NCI-H748 treated with DMSO at 0.1 percent for 48 hours (cell line): ENCODE data around the gene MAX.
A peak's percentile ranks its signal among the peaks of the same experiment; 100 is the strongest.

Experiments
- DNase-seq: peaks from one replicate; lab custom pipeline; 2025; lab: John Stamatoyannopoulos, UW

Gene MAX

DNA sequence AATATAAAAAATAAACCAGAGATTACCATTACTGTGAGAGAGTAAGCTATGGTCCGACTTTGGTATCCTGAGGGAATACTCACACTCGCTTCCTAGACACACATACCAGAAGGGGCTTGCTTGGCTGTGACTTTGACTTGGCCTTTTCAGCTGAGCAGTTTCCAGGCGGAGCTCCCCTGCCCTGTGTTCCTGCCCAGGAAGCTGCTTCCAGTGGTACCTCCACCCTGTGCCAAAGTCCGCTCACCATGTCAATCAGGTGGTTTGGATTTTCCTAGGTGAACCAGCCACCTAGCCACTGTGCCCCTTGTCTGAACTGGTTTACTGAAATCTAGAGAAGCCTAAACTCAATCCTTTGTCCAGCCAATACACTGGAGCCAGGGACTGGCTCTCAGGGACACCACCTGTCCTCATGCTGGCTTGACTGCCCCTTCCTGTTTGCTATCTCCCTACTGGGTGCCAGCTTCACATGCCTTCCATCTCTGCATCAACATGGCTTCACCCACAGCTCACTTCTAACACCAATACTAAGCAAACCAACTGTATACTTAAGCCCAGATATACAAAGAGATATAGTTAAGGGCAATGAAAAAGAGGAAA, 28.6 kb downstream of the MAX start:
- DNase-seq = no peak

DNA sequence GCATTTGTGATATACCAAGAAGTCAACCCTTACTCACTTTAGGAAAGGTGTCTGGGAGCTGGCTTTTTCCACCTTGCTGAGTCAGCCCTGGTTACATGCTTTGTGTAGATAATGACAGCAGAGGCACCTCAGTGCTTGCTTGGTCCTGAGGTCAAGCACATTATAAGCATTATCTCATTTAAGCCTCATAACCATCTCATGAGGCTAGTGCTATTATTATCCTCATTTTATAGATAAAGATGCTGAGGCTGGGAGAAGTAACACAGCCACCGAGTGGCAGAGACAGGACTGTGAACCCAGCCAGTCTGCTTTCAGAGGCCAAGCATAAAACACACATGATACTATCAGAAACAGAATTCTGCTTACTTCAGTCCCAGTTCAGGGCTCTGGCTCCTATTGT, 29.4 kb downstream of the MAX start:
- DNase-seq = no peak

DNA sequence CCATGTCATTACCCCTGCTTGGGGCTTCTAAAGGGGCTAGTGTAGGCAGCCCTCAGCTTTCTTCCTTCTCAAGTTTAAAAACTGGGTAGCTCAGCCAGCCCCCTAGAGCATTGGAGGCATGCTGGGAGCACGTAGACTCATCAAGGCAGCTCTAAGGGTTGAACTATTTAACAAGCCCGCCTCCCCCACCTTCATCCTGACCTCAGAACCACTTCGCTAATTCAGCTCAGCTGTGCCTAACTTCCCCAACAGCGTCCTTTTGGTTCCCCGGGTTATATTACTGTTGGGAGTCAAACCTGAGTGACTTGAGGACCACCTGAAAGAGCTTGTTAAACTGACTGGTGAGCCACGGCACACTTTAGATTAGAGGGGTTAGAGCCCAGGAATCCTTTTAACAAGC, 30.1 kb downstream of the MAX start:
- no peak for DNase-seq

DNA sequence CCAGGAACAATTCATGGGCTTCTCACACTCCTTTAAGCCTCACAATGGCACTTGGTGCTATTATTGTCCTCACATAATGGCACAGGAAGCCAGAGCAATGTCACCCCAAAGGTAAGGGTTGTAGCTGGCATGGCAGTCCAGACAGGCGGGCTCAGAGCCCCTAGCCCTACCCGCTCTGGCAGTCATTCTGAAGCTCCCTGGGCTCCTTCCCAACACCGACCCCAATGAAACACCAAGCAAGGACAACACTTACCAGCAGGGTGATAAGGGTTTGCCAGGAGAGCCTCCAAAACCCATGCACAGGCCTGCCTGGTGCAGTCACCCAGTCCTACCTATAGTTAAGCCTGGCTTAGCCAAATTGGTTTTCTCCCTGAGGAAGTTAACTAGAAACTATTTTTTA, 30.8 kb downstream of the MAX start:
- DNase-seq = no peak

DNA sequence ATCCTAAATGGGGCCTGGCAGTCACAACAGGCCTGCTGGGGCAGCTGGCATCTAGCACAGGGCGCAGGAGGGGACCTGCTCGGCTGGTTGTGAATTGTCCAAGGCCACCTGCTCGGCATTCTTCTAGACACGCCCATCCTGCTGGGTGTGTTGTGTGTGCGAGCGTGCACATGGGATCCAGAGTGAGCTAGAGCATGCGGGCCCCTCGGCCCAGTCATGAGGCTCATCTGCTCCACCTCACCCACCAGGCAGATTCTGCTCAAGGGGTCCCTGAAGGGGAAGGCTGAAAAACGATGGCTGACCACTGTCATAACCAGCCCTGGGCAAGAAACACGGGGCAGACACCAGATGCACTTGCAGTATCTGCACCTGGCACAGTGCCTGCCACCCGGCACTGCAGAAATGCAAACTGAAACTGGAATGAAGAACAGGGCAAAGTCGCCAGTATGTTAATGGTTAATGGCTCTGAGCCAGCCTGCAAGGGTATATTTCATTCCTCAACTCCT, 31.8 kb downstream of the MAX start:
- peak; percentile 71 for DNase-seq

DNA sequence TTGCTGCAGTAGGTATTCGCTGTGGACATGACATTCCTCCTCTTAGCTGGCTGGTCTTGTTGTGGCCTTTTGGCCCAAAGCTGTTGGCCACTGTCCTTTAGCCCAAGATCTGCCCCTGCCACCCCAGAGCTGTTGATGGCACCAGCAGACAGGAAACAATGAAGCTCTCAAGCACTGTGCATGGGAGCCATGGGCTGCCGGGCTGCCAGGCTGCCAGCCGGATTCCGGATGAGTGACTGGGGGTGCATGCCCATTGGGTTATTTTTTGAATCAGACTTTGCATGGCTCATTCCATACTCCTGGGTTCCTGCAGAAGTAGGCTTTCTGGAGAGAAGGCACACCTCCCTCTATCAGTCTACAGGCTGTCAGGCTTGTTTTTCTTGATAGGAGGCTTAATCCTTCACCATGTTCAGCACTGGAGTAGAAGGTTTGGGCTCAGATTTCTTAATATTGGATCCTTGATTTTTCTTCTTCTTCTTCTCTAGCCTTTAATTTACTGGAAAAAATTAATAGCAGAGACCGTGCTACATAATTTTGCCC, 32.4 kb downstream of the MAX start:
- DNase-seq = no peak

DNA sequence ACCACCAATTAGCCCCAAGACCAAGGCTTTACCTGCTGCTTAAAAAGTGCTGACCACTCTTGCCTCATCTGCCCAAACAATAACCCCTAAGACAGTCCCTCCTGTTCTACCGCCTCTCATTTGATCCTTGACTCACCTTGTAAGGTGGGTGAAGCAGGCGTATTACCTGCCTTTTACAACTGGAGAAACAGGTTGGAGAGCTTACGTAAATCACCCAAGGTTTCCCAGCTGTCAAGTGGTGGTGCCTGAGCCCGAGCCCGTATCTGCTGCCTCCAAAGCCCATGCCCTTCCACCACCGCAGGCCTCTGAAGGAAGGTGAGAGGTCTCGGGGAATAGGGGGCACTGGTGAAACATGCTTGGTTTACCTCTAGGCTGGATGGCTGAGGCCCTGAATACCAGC, 36.6 kb downstream of the MAX start:
- DNase-seq = no peak

DNA sequence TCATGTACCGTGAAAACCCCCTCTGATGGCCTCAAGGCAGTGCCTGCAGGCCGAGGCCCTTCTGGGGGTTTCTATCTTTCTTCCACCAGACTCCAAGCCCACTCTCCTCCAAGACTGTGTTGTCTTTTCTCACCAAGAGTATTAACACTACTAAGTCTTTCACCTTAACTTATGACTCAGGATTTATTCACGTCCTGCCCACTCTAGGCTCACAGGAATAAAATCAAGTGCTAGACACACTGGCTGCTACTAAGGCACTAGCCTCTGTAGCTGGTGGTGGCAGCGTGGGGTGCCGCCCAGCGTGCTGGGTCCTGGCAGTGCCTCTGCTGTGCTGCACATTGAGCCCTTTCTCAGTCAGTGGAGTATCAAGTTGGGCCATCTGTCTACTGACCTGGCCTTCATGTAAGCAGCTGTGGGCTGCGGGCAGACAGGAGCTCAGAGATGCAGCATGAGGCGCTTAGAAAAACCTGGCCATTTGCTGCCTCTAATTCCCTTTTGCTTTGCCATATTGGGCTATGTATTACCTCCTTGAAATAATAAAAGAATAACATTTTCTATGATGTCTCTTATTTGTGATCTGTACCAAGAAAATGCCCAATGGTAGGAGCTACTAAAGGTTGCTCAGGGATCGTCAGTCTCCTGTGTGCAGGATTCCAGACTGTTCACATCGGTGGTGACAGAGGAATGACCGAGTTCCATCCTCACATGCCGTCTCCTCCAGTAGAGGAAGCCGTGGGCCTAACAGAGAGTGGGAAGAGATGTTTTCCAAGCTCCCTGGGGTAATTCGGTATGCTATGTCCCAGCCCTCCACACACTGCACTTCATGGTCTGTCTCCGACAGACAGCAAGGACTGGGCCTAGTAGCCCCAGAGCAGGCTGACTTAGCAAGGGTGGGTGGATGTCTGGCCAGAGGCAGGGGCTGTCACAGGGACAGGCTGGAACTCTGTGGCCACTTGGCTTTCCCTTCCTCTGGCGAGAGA, 39.9 kb downstream of the MAX start:
- DNase-seq = no peak

DNA sequence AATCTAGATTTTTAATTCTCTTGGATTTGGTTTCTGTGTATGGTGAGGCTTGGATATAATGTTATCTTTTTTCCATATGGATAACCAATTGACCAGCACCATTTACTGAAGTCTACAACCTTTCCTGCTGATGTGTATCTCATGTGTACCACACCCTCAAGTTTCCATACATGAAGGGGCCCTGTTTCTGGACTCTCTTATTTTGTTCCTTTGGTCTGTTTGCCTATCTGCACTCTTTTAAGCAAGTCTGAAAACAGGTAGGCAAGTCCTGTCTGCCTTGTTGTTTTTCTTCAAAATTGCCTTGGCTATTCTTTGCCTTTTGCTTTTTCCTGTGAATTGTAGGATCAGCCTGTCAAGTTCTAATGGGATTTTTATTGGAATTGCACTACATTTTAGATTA, 44.6 kb downstream of the MAX start:
- DNase-seq = no peak

DNA sequence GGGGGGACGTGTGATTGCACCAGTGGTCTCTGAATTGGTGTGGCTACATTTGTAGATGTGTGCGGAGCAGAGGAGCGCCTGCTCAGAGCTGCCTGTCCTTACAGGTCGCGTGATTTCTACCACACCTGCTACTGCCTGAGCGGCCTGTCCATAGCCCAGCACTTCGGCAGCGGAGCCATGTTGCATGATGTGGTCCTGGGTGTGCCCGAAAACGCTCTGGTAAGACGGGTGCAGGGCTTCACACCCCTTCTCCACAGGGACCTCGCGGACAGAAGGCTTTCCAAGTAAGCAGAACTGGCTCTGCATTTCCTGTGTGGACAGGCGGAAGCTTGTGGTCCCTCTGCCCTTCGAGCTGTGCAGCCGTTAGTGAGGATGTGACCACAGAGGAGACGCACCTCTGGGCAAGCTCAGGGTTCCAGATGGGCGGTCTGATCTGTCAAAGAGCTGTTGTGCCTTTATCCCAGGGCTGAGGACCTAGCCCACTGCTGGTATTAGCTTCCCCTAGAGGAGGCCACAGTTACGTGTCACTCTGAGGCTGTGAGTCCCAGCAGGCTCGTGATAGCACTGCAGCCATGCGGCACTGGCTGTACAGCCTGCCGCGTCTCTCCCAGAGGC, 47.7 kb downstream of the MAX start:
- no peak for DNase-seq

DNA sequence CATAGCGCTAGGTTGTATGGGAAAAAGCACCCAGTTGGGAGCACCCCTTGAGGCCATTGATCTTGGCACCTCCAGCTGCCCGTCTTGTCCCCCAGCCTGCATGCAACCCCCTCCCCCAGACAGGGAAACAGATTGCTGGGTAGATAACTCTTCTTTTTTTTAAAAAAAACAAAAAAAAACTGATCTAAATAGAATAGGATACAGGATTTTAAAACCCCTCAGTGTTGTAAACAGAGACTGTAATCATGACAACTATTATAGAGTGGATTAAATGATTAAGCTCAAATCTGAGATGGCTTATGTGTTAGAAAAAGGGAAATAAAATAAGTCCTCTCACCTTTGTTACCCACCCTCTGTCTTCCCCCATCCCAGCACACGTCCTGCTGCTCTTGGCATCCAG, 48.9 kb downstream of the MAX start:
- DNase-seq = no peak

DNA sequence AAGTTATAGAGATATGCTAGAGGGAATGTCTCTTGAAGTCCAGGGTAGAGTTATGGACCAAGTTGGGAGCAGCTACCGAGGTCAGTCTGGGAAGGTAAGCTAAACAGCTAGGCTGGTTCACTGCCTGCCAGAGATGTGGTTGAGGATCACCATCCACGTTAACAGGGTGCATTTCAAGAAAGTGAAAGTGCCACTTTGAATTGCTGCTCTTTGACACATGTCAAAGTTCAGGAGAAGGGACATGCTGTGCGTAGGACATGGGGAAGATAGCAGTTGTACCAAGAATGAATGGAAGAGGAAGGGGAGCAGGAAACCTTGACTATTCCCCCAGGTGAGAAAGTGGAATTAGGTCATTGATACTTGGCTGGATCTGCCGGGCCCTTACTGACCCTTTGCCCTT, 49.5 kb downstream of the MAX start:
- DNase-seq = no peak

DNA sequence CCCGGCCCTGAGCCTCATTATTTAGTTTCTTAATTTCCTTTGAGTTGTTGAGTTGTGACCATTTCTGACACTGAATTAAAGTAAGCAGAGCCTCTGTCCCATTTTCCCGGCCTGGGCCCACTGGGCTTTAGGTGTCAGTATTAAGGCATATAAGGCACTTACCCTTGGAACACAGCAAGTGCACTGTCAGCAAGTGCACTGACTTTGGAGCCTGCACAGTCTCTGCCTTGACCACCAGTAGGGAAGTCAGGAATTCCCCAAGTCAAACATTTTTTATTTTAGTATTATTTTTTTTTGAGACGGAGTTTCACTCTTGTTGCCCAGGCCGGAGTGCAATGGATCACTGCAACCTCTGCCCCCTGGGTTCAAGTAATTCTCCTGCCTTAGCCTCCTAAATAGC, 56.6 kb downstream of the MAX start:
- no peak for DNase-seq

DNA sequence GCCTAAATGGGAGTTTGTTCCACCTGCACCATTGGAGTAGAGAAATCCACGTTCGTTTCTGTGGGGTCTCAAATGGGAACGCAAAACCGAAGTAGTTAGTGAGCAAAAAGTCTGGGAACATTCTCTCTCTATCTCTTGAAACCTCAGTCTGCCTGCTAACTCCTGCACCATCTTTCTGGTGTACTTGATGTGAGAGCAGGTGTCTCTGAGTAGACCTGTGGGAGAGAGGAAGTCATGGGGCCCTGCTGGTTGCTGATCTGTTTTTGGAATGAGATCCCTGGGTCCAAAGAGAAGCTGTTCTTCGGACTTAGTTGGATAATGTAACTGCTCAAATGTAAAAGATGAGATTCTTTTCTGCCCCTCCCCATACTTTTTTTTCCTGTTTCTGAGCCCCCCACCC, 57.3 kb downstream of the MAX start:
- no peak for DNase-seq

DNA sequence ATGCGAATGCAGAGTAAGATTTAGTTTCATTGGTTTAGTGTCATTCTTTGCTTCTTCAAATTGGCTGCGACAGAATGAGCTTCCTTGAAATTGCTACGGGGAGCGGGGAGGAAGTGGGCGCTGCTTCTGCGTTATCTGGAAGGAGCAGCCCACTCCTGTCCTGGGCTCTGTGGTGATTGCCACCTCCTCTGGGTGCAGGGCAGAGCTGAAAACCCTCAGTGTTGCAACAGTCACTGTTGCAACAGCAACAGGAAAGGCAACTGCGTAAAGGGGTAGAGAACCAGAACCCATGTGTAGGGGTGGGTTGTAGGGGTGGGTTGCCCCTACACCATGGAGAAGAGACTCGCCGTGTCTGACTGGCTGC, 57.7 kb downstream of the MAX start:
- no peak for DNase-seq

DNA sequence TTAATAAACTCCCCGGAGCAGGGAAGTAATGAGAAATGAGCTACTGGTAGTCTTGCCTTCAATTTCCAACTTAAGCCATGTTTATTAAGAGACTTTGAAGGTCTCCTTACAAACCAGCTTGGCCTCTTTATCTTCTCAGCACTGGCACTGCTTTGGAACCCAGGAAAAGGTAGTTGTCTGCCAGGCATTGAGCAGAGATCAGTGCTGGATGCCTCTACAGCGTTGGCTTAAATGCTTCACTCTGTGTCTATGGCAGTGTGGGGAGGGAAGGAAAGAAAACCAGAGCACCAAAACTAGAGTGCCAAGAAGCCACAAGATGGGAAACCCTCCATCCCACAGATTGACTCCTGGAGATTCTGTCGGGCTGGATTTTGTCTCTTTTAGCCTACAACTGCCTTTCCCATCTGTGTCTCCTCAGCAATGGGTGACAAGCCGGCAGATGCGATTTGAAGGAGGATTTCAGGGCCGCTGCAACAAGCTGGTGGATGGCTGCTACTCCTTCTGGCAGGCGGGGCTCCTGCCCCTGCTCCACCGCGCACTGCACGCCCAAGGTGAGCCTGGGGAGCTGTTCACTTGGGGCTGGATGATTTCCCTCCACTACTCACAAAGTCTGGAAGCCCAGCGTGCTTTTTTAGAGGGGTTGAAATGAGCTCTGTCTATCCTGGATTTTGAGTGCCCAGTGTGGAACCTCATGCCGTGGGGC, 58.3 kb downstream of the MAX start:
- DNase-seq = no peak

DNA sequence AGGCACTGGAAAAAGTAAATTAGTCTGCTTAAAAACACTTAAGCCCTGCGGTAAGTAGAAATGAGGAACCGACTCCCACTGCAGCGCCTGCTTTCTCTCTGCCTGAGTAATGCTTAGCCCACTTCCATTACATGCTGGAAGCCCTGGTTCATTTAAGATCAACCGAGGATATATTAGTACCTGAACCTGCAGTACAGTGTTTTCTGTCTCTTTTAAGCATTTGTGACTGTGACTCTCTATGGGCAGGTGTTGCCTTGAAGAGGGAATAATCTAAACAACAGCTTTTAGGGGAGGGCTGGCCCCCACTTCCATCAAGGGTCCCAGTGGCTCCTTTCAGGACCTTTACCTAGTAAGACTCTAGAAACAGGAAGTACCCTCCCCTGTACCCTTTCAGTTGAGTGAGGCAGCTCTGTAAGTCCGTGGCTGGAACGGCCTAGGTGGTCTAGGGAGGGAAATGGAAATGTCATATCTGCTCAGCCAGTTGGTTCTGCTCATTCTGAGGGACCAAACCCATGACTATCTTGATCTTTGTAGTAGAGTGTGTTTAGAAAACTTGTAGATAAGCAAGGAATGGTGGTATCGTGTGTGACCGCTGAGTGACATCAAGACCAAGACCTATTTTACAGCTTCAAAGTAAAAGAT, 59.5 kb downstream of the MAX start:
- no peak for DNase-seq

DNA sequence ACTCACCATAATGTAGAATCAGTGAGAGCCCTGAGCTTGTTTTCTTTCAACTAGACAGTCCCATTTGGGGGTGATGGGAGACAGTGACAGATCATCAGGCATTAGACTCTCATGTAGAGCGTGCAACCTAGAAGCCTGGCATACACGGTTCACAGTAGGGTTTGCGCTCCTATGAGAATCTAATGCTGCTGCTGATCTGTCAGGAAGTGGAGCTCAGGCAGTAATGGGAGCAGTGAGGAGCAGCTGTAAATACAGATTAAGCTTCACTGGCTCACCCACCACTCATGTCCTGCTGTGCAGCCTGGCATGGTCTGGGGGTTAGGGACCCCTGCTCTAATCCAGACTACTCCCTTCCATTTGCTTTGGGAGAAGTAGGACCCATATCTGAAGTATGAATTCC, 60.0 kb downstream of the MAX start:
- DNase-seq = no peak

DNA sequence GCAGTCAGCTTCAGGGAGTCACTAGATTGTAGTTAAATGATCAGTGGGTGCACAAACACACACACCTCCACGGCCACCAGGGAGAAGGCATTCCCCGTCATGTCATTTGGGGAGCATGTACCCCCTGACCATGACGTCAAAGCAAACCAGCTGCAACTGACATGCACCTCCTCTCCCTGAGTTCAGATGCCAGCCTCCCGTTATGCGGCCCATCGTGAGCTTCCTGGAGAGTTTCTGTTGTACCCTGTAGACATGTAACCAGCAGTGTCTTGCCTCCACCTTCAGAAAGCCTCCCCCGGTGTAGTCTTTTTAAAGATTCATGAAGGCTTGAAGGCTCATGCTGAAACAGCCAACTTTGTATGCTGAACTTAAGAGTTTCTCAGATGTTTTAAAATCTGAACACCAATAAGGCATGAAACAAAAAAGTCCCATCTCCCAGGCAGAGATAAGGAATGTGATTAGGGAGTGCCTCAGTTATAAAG, 60.8 kb downstream of the MAX start:
- DNase-seq = no peak

DNA sequence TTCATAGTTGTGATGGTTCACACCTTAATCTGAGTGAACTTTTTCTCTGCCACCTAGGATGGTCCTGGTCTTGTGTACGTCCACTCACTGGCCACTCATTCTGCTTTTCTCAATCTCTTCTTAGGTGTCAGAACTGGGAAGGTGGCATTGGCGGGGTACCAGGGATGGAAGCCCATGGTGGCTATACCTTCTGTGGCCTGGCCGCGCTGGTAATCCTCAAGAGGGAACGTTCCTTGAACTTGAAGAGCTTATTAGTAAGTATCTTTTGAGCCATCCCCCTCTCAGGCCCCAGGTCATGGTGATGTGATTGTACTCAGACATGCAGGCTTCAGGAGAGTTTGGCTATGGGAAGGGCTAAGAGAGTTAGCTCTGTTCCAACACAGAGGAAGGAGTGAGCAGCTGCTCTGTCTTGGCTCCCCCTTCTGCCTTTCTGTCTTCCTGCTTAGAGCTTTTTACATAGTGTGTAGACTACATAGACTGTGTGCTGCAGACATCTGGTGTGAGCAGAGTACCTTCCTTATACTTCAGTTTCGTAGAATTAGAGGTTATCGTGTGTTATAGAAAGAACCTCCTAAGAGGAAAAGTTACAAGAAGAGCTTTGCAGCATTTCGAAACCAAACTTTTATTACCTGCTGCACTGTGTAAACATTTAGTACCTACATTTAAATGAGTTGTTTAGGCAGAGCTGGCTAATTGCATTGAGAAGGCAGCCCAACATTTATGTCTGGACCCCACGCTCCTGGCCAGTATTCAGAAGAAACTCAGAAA, 61.5 kb downstream of the MAX start:
- DNase-seq = no peak

DNA sequence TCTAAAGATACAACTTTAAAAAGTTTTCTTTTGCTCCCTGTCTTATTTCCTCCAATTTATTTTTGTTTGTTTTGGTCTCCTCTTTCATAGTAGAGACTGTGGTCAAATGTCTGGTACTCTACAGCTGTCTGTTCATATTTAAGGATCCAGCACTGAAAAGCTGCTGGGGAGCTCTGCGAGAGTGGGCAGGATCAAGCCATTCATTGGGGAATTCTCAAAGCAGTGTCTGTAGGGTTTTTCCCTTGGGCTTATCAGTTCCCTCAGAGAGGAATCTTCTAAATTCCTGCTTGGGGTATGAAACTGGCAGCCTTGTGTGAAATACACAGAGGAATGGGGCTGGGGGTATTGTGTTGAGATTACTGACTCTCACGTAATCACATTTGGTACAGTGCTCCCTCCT, 63.4 kb downstream of the MAX start:
- no peak for DNase-seq
